Measurements from ENCODE around the gene SYT2.

SYT2 gene

DNA sequence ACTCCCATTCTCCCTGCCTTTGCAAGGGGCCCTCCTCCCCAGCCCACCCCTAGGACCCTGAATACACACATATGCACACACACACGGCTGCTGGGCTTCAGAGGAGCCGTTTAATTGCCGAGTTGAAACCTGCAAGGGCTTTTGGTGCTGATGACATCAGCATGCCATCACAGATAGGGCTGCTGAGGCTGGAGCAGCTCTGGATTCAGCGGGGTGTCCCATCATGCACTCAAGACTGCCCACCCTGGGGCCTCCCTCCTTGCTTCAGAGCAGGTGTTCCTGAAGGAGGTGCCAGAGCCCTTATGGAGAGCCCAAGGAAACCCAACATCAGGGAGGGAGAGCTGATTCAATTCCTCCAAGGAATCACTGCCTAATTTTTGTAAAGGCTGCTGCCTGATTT lies 5.7 kb downstream of the SYT2 start:
- H3K4me3 ChIP-seq (replicated peaks; ENCODE audit: low read depth, low read length), result no peak overlapping the region
- no peak for DNase-seq (ENCODE audit: extremely low read depth, low read depth)
- TF ChIP-seq, protein P1, sequence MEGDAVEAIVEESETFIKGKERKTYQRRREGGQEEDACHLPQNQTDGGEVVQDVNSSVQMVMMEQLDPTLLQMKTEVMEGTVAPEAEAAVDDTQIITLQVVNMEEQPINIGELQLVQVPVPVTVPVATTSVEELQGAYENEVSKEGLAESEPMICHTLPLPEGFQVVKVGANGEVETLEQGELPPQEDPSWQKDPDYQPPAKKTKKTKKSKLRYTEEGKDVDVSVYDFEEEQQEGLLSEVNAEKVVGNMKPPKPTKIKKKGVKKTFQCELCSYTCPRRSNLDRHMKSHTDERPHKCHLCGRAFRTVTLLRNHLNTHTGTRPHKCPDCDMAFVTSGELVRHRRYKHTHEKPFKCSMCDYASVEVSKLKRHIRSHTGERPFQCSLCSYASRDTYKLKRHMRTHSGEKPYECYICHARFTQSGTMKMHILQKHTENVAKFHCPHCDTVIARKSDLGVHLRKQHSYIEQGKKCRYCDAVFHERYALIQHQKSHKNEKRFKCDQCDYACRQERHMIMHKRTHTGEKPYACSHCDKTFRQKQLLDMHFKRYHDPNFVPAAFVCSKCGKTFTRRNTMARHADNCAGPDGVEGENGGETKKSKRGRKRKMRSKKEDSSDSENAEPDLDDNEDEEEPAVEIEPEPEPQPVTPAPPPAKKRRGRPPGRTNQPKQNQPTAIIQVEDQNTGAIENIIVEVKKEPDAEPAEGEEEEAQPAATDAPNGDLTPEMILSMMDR (IDR thresholded peaks at IDR 0.05; ENCODE audit: low read depth, low read length, missing control alignments), result no peak

DNA sequence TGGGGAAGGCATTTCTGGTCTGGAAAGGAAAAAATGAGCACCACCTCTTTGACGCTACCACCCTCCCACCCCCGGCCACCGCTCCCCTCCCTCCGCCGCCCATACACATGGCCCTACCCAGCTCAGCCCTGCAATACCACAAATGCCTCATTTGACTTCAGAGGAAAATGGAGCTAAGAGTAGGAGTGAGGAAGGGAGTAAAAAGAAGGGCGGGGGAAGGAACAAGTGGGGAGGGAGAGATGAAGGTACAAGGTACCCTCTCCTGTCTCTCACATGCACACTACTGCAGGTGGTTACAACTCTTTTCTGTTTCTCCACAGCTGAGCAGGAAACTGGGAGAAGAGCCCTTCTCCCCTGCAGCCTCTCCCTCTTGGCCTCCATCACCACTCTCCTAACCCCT lies 7.1 kb downstream of the SYT2 start:
- H3K4me3 ChIP-seq (replicated peaks; ENCODE audit: low read depth, low read length), result no peak overlapping the region
- TF ChIP-seq, protein P1 (IDR thresholded peaks at IDR 0.05; ENCODE audit: low read depth, low read length, missing control alignments), result no peak

DNA sequence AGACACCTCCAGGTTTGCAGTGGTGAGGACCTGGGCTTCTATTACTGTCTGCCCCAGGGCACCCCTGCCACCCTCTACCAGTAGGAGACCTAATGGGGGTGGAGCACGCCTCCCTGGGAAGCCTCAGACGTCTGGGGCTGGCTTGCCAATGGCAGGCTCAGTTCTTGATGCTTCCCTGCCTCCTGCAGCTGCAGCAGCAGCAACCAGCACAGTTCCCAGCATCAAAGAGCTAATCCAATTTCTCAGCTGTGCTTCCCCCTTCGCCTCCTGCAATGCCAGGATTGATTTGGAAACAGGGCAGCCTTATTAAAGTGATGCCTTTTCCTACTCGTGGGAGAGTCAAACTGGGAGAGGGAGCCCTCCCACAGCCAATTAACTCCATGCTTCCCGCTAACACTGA lies 8.2 kb downstream of the SYT2 start:
- TF ChIP-seq, protein P1 (IDR thresholded peaks at IDR 0.05; ENCODE audit: low read depth, low read length, missing control alignments), result no peak
- no peak overlapping the region for H3K4me3 ChIP-seq (replicated peaks; ENCODE audit: low read depth, low read length)
- no peak for DNase-seq (ENCODE audit: extremely low read depth, low read depth)

More for the DNA sequence above, 7.1 kb downstream of the SYT2 start:
- no peak for DNase-seq (ENCODE audit: extremely low read depth, low read depth)

DNA sequence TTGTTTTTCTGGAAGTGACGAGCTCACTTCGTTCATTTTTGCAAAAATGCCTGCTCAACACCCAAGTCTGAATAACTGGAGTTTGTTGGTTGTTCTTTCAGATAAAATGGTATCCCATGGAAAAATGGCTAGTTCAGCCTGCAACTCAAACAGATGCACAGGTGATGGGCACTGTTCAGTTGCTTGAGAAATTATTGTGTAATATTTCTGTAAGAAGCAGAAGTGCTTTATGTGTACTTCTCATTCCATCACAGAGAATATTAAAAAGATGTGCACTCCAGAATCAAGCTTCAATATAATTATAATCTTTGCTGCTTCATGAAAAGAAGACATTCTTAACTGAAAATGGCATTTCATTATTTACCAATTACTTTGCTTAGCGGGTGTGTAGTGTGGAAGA lies 9.1 kb downstream of the SYT2 start:
- TF ChIP-seq, protein P1 (IDR thresholded peaks at IDR 0.05; ENCODE audit: low read depth, low read length, missing control alignments), result no peak
- no peak for DNase-seq (ENCODE audit: extremely low read depth, low read depth)
- no peak overlapping the region for H3K4me3 ChIP-seq (replicated peaks; ENCODE audit: low read depth, low read length)

DNA sequence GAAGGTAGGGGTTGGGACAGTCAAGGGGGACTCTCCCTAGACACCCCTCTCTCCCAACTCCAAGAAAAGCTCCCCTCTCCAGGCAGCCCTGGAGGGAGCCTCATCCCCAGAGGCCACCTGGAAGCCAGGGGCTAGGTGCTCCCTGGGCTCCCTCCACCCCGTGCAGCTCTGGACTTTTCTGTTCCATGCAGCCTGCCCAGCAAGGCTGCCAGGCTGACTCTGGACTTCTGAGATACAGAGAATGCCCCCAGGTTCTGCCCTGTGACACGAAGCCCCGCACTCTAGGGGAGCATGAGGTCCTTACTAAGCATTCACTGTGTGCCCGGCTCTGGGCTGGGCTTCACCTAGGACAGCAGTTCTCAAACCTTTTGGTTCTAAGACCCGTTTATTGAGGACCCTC lies 10.2 kb downstream of the SYT2 start:
- TF ChIP-seq, protein P1 (IDR thresholded peaks at IDR 0.05; ENCODE audit: low read depth, low read length, missing control alignments), result no peak
- no peak for DNase-seq (ENCODE audit: extremely low read depth, low read depth)
- H3K4me3 ChIP-seq (replicated peaks; ENCODE audit: low read depth, low read length), result no peak overlapping the region

DNA sequence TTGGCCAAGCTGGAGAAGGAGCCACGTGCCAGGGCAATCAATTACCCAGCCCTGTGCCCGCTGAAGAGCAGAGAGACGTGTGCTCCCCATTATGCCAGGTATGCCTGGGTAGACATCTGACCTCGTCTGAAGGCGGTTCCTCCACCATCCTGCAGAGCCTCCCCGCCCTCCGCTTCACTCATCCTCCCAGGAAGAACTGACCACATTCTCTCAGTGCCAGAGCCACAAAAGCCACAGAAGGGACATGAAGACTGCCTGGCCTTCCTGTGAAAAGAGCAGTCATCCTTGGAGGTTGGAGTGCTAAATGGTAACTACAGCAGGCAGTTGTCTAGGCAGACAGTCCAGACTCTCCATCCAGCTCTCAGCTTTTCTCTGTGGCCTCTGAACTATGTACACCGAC lies 12.0 kb downstream of the SYT2 start:
- DNase-seq (ENCODE audit: extremely low read depth, low read depth), result no peak
- TF ChIP-seq, protein P1 (IDR thresholded peaks at IDR 0.05; ENCODE audit: low read depth, low read length, missing control alignments), result no peak
- no peak overlapping the region for H3K4me3 ChIP-seq (replicated peaks; ENCODE audit: low read depth, low read length)

DNA sequence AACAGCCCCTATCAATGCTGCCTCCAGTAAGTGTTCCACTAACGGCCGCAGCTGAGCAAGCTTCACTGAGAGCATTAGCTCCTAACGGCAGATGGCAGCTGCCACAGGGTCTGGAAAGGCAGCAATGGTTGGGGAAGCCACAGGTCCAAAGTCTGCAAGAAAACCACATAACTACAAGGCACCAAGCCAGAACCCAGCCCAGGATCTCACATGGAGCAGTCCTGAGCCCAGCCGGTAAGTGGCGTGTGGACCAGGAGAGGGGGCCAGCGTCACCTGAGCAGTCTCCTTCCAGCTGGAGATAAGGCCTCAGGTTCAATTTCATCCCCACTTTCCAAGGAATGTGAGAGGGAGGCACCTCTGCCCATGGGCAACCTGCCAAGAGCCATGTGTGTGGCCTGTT lies 13.2 kb downstream of the SYT2 start:
- H3K4me3 ChIP-seq (replicated peaks; ENCODE audit: low read depth, low read length), result no peak overlapping the region
- TF ChIP-seq, protein P1 (IDR thresholded peaks at IDR 0.05; ENCODE audit: low read depth, low read length, missing control alignments), result no peak
- no peak for DNase-seq (ENCODE audit: extremely low read depth, low read depth)

Measured in HFF-Myc (cell line).